Measurements from ENCODE around the gene DHX57. TPM values are rescaled to one million over a fixed set of nuclear protein-coding genes. Genes with fewer than 3 reads are reported as not detected.

The DHX57 gene
- total RNA-seq, 1 donor from 2014 or later: 4.3 TPM

- TF ChIP-seq CTCF (IDR thresholded peaks at IDR 0.05): no peak
- intact Hi-C loops (cut with DNase I): no loop called here
- no peaks in the 10 kb centered on the region for H3K9me3 ChIP-seq
- no peak for DNase-seq (ENCODE audit: low spot score in 2 of 2)
- no peaks in the 10 kb centered on the region for H3K27me3 ChIP-seq
- H3K36me3 ChIP-seq: no peaks in the 10 kb centered on the region
- H3K27ac ChIP-seq: no peak overlapping the region
- no peaks in the 10 kb centered on the region for H3K4me1 ChIP-seq
- no peak overlapping the region for H3K4me3 ChIP-seq
These were observed 34.1 kb upstream of the DHX57 start for GRCh38 chr2:38909872-38910271.

- Histone ChIP-seq H3K4me3 (no peak overlapping the region), H3K4me1 (no peaks in the 10 kb centered on the region), H3K9me3 (no peaks in the 10 kb centered on the region), H3K27ac (no peak overlapping the region), H3K36me3 (no peaks in the 10 kb centered on the region), H3K27me3 (no peaks in the 10 kb centered on the region)
- intact Hi-C loops (cut with DNase I): no loop called here
- TF ChIP-seq CTCF (IDR thresholded peaks at IDR 0.05): no peak
- DNase-seq (ENCODE audit: low spot score in 2 of 2): no peak
These were observed 32.2 kb upstream of the DHX57 start for GRCh38 chr2:38907743-38908562.

GRCh38 chr2:38907242-38907641 is 31.5 kb upstream of the DHX57 start:
- no peaks in the 10 kb centered on the region for H3K27me3 ChIP-seq
- no peaks in the 10 kb centered on the region for H3K36me3 ChIP-seq
- DNase-seq (ENCODE audit: low spot score in 2 of 2): no peak
- H3K4me3 ChIP-seq: no peak overlapping the region
- no peak for TF ChIP-seq CTCF (IDR thresholded peaks at IDR 0.05)
- H3K4me1 ChIP-seq: no peaks in the 10 kb centered on the region
- no peak overlapping the region for H3K27ac ChIP-seq
- intact Hi-C loops (cut with DNase I): no loop called here
- no peaks in the 10 kb centered on the region for H3K9me3 ChIP-seq

- Histone ChIP-seq H3K27me3 (no peaks in the 10 kb centered on the region), H3K36me3 (no peaks in the 10 kb centered on the region), H3K4me1 (no peaks in the 10 kb centered on the region), H3K9me3 (no peaks in the 10 kb centered on the region), H3K27ac (no peak overlapping the region), H3K4me3 (no peak overlapping the region)
- no peak for DNase-seq (ENCODE audit: low spot score in 2 of 2)
- TF ChIP-seq CTCF (IDR thresholded peaks at IDR 0.05): no peak
- intact Hi-C loops (cut with DNase I): no loop called here
These were observed 29.5 kb upstream of the DHX57 start for GRCh38 chr2:38905251-38905650.

GRCh38 chr2:38900726-38901125 is 25.0 kb upstream of the DHX57 start:
- Histone ChIP-seq H3K9me3 (no peaks in the 10 kb centered on the region), H3K4me1 (no peaks in the 10 kb centered on the region), H3K36me3 (no peaks in the 10 kb centered on the region), H3K4me3 (no peak overlapping the region), H3K27ac (no peak overlapping the region), H3K27me3 (no peaks in the 10 kb centered on the region)
- no peak for TF ChIP-seq CTCF (IDR thresholded peaks at IDR 0.05)
- DNase-seq (ENCODE audit: low spot score in 2 of 2): no peak
- intact Hi-C loops (cut with DNase I): no loop called here
